HG02870 (cell line): ENCODE data around the gene DNAJC6.
"Not testable (repeated sequence)": the region's sequence is repeated elsewhere in the genome, so short reads cannot be mapped to it uniquely, and the experiment has no call there.

Experiments
- ATAC-seq: cut with Tn5 transposase; IDR thresholded peaks from one replicate; pipeline ENCODE4 v1.9.1; 2021; ENCODE audit warnings: mild to moderate bottlenecking, moderate library complexity; ENCODE audit not compliant: unreplicated experiment

Gene DNAJC6

GRCh38 chr1:65425006-65425405 is 115.7 kb downstream of the DNAJC6 start:
- no peak for ATAC-seq

GRCh38 chr1:65425697-65426096 is 116.4 kb downstream of the DNAJC6 start:
- no peak for ATAC-seq

GRCh38 chr1:65429078-65429477 is 119.7 kb downstream of the DNAJC6 start:
- ATAC-seq: no peak

- no peak for ATAC-seq
Observed at GRCh38 chr1:65429806-65430205, 120.5 kb downstream of the DNAJC6 start.

GRCh38 chr1:65431111-65431705 is 121.9 kb downstream of the DNAJC6 start:
- ATAC-seq: no peak

GRCh38 chr1:65432918-65433317 is 123.6 kb downstream of the DNAJC6 start:
- ATAC-seq: no peak

GRCh38 chr1:65434255-65434654 is 124.9 kb downstream of the DNAJC6 start:
- ATAC-seq: no peak

GRCh38 chr1:65434760-65435159 is 125.4 kb downstream of the DNAJC6 start:
- no peak for ATAC-seq

- ATAC-seq: no peak
Observed at GRCh38 chr1:65435987-65436386, 126.6 kb downstream of the DNAJC6 start.

GRCh38 chr1:65437616-65438015 is 128.3 kb downstream of the DNAJC6 start:
- no peak for ATAC-seq

GRCh38 chr1:65440322-65440900 is 131.1 kb downstream of the DNAJC6 start:
- ATAC-seq: no peak

GRCh38 chr1:65440915-65441314 is 131.6 kb downstream of the DNAJC6 start:
- ATAC-seq: no peak

- ATAC-seq: no peak
Observed at GRCh38 chr1:65441464-65441863, 132.1 kb downstream of the DNAJC6 start.

GRCh38 chr1:65442442-65442841 is 133.1 kb downstream of the DNAJC6 start:
- ATAC-seq: no peak

GRCh38 chr1:65443647-65444046 is 134.3 kb downstream of the DNAJC6 start:
- ATAC-seq: no peak

- ATAC-seq: no peak
Observed at GRCh38 chr1:65444128-65444640, 134.8 kb downstream of the DNAJC6 start.

GRCh38 chr1:65445837-65446236 is 136.5 kb downstream of the DNAJC6 start:
- no peak for ATAC-seq

- ATAC-seq: no peak
Observed at GRCh38 chr1:65449214-65449823, 140.0 kb downstream of the DNAJC6 start.

- not testable (repeated sequence) for ATAC-seq
Observed at GRCh38 chr1:65455678-65456077, 146.3 kb downstream of the DNAJC6 start.

- ATAC-seq: no peak
Observed at GRCh38 chr1:65456481-65456880, 147.1 kb downstream of the DNAJC6 start.

GRCh38 chr1:65457868-65458267 is 148.5 kb downstream of the DNAJC6 start:
- no peak for ATAC-seq

GRCh38 chr1:65458730-65459396 is 149.5 kb downstream of the DNAJC6 start:
- peak; percentile 14 for ATAC-seq
